PFSK-1 (cell line): Measurements from ENCODE around the gene PRKN.

ENCODE experiments used
- FOXP2 ChIP-seq: optimal IDR thresholded peaks from 2 replicates; pipeline ENCODE3; 2011; ENCODE audit warnings: borderline replicate concordance, control low read depth, inconsistent platforms; ENCODE audit not compliant: insufficient read depth; ENCODE audit errors: extremely low read length, extremely low read depth
- POLR2AphosphoS5 ChIP-seq: IDR thresholded peaks from 2 replicates; pipeline ENCODE4 v1.6.1; 2012; ENCODE audit warnings: low read depth, mild to moderate bottlenecking, control low read depth, low read length, moderate library complexity
- REST ChIP-seq, 2 experiments: IDR thresholded peaks; 2 replicates each; pipeline versions ENCODE4 v1.6.1 to v1.8.0; 2011 to 2012; ENCODE audit warnings: low read depth in 2 of 2, low read length in 2 of 2, control low read depth in 1 of 2, inconsistent platforms in 1 of 2, mild to moderate bottlenecking in 1 of 2, moderate library complexity in 1 of 2; ENCODE audit not compliant: insufficient read depth in 1 of 2
- SIN3A ChIP-seq: IDR thresholded peaks from 2 replicates; pipeline ENCODE4 v1.6.1; 2012; ENCODE audit warnings: mild to moderate bottlenecking, low read length, moderate library complexity, borderline replicate concordance; ENCODE audit not compliant: insufficient read depth
- TAF1 ChIP-seq: IDR thresholded peaks from 2 replicates; pipeline ENCODE4 v1.6.1; 2012; ENCODE audit warnings: low read length, control low read depth, borderline replicate concordance; ENCODE audit not compliant: insufficient read depth

GRCh38 chr6:162056061-162056460, 671.5 kb downstream of the PRKN start:
- no peak for TF ChIP-seq REST (IDR thresholded peaks at IDR 0.05; ENCODE audit: insufficient read depth in 1 of 2, low read depth in 2 of 2, low read length in 2 of 2)
- TF ChIP-seq POLR2AphosphoS5, result no peak
- TF ChIP-seq TAF1, result no peak
- no peak for TF ChIP-seq FOXP2
- no peak for TF ChIP-seq SIN3A
